Inflammatory macrophage treated with lipopolysaccharide for 4 hours (primary cell): ENCODE measurements around the gene RPS6KA5.
A peak's percentile ranks its signal among the peaks of the same experiment; 100 is the strongest.

Experiments used
- DNase-seq: peaks from one replicate; pipeline ENCODE4 v3.0.0-alpha.2; 2020

The RPS6KA5 gene

DNA sequence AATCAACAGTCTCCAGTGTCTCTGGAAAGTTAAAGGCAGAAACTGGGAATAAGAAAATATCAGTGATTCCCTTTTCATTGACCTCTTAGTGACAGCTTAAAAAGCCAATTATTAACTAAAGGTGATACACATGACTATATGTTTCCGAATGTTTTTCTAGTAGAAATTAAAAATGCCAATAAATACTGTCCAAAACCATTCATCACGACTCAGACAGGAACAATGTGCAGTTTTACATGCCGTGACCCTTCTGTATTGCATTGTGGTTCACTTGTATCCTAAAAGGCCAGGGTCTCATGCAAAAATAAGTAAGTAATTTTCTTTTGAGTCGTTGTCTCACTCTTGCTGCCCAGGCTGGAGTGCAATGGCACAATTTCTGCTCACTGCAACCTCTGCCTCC is 138.3 kb downstream of the RPS6KA5 start:
- DNase-seq = no peak

DNA sequence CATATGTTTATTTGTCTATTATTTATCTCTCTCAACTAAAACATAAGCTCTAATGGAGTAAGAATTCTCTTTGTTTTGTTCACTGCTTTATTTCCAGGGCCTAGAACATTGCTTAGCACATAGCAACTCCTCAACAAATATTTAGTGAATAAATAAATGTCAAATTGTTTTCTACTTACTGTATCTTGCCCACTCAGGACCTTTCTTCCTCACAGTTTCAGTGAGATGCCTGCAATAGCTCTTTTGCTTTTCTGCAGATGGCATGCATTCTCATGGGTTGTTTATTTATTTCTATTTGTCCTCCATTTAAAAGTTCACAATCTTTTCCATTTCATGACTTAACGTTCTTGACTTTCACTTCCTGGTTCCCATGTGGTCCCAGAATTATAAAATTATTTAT is 149.3 kb downstream of the RPS6KA5 start:
- DNase-seq = peak; percentile 41

DNA sequence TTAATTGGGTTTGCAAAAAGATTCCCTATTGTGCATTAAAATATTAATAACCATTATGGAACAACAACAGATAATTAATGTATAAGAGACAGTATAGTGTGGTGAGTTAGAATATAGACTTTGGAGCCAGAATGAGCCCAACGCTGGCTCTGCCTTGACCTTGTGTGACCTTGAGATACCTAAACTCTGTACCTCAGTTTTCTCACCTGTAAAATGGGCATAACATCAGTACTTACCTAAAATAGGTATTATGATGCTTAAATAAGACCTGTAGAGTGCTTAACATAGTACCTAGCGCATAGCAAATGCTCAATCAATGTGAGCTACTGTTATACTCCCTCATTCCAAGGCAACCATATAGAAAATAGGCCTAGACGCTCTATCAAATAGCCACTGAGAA is 153.3 kb downstream of the RPS6KA5 start:
- no peak for DNase-seq

DNA sequence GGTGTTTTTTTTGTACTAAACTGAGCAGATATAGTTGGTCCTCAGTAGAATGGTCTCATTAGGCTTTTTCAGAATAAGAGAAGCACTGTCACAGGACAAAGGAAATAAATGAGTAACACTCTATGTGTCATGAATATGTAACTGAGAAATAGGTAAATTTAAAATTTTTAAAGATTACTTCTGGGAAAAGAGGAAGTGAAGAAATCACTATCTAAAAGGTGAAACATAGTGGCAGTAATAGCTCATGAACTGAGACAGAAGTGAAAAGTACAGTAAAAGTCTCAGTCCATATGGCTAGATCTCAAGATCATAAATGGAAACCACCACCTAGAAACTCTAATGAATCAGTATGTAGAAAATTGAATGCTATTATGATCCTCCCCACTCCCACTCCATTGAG is 154.9 kb downstream of the RPS6KA5 start:
- DNase-seq = no peak

DNA sequence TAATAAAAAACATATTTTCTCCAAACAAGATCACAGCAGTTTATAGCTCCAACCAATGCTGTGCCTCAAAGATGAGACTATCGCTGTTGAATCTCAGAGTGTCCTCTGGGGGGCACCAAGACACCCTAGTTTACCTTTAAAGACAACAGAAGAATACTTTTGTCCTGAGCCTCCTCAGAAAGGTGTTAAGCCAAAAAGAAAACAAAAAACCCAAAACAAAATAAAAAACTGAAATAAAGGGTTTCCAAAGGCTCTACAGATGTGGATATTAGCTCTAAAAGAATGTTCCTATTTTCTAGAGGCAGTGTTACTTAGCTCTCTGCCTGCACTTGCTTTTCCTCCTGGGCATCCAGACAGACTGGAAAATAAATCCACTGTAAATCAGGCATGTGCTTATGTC is 157.3 kb downstream of the RPS6KA5 start:
- peak; percentile 68 for DNase-seq

DNA sequence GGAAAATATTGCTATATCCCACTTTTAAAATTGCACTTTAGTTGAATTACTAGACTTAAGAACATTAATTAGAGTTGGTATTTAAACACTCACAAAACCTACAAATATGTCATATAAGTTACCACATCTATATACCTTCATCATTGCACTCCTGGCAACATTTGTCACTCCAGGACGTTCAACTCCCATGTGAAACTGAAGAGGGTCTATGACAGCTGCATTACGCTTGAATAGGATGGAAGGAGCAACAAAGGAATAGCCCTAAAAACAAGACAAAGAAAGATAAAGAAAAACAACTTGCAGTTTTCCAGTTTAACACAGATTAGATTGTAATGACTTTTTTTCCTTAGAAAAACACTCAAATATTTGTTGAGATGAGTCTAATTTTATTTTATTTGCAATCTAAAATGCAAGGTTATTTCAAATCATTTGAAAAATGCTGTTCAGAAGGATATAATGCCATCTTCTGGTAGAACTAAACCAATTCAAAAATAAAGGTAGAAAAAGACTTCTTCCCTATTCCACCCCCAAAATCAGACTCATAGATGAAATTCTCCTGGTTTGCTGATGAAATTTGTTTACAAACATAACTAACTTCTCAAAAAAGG is 159.9 kb downstream of the RPS6KA5 start:
- DNase-seq = peak; percentile 18

DNA sequence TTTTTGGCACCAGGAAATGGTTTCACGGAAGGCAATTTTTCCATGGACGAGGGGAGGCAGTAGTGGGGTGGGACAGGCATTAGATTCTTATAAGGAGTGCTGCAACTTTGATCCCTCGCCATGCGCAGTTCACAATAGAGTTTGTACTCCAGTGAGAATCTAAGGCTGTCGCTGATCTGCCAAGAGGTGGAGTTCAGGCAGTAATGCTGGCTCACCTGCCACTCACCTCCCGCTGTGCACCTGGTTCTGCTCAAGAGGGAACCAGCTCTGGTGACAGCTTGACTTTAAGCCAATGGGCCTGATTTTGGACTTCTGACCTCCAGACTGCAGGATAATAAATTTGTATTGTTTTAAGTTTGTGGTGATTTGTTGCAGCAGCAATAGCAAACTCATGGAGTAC is 163.4 kb downstream of the RPS6KA5 start:
- no peak for DNase-seq

DNA sequence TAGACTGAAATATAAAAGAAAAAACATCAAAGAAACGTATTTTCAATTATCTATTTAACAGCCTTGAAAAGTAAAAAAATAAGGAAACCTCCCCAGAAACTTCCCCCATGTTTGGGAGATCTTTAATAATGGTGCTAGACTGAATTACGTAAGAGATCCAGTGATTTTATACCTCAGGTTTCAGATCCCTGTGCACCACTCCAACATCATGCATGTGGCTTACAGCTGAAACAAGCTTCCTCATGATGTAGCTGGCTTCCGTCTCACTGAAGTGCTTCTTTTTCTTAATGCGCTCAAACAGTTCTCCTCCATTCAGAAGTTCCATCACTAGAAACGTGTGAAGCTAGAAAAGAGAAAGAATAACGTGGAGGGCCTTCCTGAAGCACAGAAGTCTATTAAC is 166.2 kb downstream of the RPS6KA5 start:
- peak; percentile 82 for DNase-seq

DNA sequence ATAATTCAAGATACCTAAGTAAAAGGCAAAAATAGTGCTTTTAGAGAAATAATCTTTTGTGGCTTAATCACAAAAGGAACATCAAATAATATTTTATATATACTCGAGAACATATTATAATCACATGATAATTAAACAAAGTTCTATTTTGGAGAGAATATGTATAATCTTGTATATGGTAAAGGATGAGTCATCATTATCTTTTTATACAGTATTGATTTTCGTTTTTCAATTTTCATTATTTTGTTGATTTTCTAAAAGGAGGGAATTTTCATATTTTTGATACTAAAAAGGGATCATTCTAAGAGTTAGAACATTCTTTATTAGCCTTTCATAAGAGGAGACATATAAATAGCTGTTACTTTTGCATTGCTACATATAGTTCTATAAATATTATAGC is 166.9 kb downstream of the RPS6KA5 start:
- no peak for DNase-seq

DNA sequence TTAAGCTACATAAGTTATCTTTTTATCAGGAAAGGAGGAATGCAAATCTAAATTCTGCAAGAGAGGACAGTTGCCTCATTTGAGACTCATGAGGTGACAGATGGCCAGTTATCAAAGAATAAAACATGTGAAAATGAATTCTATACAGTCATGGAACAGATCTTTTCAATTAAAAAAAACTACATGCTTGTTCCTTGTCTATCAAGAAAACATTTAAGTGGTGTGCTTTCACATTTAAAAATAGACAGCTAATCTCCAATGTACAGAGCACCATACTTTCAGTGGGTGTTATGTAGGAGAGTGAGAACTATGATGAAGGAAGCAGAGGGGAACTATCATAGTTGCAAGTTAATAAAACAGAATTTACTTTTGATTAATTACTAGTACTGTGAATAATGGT is 167.5 kb downstream of the RPS6KA5 start:
- DNase-seq = peak; percentile 32

DNA sequence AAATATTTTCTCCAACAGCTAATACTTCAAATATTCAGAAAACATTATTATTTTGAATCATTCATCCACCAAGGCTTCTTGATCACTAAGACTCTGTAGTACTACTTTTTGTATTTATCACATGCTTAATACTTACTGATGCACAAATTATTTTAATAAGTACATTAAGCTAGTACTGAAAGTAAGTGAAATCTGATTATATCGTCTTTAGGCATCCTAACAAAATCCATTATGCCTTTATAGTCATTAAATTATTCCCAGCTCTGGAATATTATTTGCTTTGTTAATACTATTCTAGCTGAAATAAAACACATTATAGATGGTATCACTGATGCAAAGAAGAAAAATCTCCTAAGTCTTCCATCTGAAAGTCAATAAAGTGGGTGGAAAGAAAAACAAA is 169.1 kb downstream of the RPS6KA5 start:
- DNase-seq = no peak

DNA sequence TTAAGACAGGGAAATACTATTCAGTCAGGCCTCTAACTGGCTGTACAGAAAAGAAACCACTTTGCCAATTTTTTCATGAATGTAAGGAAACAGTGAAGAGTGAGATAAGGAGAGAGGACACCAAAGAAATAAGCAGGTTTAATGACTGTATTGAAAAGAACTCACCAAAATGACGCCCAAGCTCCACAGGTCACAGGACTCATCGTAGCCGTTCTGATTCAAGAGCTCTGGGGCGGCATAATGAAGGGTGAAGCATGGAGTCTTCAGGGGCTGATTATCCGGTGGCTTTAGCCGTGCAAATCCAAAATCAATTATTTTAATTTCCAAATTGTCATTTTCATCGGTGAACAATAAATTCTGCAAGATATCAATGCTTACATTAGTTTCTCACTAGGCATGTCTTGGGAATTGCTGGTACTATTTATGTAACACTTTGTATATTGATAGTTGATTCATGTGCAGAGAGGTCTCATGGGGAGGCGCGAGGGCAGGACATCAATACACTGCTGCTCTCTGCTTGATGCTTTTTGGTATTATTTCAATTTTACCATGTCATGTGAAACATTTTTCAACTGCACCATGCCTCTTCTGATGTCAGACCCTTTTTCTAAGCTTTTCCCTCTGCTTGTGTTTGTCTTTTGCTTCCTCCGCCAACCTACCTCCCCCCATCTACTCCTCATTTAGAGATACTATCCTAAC is 170.0 kb downstream of the RPS6KA5 start:
- DNase-seq = no peak

DNA sequence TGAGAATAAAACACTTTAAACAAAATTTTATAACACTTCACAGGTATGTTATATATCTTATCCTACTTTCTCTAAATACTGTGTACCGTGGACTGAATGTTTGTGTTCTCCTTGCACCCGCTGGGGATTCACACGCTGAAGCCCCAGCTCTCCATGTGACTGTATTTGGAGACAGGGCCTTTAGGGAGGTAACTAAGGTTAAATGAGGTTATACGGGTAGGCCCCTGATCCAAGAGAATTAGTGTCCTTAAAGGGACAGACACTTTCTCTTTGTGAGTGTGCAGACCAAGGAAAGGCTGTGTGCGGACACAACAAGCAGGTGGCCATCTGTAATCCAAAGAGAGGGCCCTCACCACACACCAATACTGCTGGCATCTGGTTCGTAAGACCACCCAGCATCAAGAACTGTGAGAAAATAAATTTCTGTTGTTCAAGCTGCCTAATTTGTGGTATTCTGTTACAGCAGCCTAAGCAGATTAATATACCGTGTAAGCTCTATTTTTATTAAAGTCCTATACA is 174.1 kb downstream of the RPS6KA5 start:
- DNase-seq = no peak

DNA sequence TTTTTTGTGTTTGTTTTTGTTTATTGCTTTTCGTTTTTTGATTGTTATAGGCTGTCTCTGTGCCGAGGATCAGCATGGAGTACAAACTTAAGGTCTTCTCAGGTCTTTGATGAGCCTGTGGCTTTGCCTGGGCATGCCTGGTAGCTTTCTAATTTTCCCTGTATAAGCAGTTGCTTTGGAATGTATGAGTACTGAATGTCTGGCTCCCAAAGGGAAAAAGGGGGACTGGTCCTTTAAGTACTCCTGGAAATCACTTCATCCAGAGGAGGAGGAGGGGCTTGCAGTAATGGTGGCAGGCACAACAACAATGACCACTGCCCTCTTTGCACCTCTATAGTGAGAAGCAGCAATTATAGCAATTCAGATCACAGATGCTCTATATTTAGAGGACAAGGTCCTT is 176.7 kb downstream of the RPS6KA5 start:
- no peak for DNase-seq

DNA sequence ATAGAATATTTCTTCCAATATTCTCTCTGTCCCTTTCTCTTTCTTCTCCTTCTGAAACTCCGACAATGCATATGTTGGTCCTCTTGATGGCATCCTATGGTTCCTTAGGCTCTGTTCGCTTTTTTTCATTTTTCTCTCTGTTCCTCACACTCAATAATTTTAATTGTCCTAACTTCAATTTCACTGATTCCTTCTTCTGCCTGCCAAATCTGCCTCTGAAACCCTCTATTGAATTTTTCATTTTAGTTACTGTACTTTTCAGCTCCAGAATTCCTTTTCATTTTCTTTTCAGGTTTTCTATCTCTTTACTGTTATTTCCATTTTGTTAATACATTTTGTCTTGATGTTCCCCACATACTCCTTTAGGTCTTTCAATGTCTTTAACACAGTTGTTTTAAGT is 177.2 kb downstream of the RPS6KA5 start:
- DNase-seq = no peak

DNA sequence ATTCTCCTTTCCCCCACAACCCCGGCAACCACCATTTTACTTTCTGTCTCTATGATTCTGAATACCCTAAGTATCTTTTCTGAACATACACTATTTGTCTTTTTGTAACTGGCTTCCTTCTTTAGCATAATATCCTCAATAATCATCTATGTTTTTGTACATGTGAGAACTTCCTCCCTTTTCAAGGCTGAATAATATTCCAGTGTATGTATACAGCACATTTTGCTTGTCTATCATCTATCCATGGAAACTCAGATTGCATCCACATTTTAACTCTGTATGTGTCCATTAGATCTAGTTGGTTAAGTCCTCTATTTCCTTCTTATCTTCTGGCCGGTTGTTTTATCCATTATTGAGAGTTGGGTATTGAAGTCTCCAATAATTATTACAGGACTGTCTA is 180.2 kb downstream of the RPS6KA5 start:
- no peak for DNase-seq

DNA sequence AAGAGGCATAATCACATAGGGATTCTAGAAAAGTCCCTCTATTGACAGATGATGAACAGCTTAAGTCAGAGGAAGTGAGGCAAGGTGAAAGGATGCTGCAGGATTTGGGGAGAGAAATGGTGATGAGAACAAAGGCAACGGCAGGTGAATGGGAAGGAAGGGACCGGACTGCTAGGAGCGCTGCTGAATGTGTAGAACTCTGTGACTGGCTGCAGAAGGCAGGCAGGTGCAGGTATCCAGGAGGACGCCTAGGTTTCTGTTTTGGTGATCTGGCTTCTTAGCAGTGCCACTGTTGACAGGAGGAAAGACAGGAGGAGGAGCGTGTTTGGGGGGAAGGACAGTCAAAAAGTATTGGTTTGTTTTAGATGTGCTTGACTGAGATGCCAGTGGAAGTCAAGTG is 185.8 kb downstream of the RPS6KA5 start:
- no peak for DNase-seq

DNA sequence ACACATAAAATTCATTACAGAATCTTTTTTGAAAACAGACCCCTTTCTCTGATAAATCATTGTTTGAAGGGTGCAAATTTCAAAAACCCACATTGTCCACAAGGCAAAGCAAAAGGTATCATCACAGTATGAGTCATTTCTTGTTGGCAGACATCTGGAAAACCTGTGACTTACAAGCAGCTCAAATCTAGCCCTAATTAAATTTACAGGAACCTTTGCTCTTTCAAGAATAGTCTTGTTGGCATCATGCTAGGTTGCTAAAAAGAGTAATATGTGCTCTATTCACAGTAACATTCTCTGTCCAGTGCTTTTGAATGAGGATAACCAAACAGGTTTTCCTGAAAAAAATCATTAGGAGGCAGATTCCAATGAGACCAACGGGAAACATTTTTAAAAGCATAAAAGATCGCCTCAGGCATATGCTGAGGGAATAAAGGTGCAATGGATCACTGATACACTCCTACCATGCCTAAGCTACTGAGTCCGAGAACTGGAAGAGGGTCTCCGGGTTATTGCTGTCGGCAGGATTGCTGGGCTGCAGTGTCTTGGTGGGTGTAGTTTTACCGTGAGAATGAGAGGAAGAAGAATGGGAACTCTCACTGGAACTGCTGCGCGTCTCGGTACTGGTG is 188.7 kb downstream of the RPS6KA5 start:
- DNase-seq = no peak

DNA sequence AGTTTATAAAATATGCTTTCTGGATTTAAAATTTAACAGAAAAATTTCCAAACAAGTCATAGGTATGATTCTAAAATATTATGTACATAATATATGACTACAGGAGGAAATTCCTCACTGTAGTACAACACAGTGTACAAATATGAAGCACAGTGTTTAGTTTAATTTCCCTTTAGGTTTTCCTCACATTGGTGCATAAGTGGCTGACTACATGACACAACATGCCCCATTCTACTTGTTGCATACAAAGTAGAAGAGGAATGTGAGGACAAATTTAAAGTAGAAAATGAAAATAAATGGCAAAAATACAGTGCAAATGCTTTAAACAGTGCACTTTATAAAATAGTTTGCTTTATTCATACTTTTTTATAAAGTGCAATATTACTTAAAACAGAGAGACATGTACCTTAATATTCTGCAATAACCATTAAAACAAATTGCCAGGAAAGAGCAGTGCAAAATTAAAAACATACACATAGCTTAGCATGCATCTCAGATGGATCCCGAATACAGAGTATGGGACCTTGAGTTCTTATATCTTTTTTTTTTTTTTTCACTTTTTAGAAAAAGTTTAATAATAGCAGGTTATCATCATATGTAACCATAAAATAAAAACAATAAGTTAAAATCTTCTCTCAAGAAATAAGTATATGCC is 189.4 kb downstream of the RPS6KA5 start:
- DNase-seq = no peak

DNA sequence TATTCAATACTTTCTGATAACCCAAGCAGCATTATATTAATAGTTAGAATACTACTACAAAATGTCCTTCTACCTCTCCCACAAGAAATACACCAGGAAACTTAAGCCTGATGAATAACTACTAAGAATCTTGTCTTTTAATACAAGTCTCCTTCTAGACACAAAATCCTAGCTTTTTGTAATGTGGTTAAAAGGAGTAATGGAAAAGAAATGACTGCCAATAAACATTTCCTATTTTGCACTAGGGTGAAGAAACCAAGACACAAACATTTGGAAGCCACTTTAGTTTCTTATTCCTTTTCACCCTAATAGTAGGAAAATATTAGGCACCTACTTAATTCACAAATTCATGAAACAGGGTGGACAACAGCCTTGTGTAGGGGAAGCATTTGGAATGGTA is 192.9 kb downstream of the RPS6KA5 start:
- no peak for DNase-seq

DNA sequence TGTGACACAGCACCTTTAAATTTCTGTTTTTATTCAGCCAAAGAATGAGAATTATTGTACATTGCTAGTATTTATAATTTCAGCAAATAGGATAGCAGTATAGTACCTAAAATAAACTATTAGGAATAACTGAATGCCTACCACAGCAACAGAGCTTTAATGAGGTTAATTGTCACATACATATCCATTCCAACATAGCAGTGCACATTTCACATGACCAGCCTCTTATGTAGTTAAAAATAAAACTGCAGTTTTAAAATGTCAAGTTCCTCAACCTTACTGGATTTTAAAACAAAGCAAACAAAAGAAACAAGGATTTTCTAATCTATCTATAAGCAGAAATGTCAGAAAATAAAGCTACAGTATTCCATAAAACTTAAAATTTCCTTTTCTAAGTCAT is 193.6 kb downstream of the RPS6KA5 start:
- DNase-seq = peak; percentile 15

DNA sequence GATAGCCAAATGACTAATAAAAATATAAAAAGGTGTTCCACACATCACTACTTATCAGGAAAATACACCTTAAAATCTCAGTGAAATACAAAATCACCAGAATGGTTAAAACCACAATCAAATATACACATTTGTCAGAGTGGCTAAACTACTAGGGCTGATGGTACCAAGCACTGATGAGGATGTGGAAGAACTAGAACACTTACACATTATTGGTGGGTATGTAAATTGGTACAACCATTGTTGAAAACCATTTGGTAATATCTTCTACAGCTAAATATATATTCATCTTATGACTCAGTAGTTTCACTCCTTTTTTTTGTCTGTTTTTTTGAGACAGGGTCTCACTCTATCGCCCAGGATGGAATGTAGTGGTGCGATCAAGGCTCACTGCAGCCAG is 195.7 kb downstream of the RPS6KA5 start:
- DNase-seq = no peak

DNA sequence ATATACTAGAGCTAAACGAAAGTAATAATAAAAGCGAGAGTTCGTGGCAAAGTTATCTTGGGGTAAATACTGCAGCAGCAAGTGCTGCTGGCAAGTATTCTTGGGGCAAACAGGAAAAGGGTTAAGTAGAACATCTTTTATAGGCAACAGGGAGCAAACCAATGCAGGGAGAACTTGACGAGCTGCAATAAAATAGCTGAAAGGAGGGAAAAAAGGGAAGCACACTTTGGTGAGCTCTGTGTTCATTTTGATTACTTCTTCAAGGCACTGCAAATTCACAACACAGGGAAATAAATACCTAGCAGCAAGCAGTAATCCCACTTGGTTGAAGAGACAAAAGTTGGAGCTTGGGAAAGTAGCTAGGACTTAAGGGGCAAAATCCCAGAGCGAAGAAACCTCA is 201.9 kb downstream of the RPS6KA5 start:
- DNase-seq = no peak

DNA sequence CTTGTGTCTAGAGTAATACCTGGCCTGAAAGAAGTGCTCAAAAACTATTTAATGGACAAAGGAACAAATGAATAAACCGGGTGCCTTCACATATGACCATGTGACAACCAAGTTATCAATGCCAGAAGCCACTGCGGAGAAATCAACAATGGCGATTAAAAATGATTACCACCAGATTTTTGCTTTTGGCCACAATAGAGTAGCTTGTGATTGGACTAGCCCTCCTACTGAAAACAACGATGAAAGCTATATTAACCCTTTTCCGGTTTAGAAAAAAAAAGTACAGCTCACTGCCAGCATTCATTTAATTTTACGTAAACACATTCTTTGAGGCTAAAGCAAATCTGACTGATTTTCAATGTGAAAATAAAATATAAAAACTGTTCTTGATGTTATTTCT is 202.6 kb downstream of the RPS6KA5 start:
- DNase-seq = no peak
